ENCODE results near the gene MYLK. TPM values are rescaled to one million over a fixed set of nuclear protein-coding genes. Genes with fewer than 3 reads are reported as not detected.
A peak's percentile ranks its signal among the peaks of the same experiment; 100 is the strongest.
"Not testable (repeated sequence)": the region's sequence is repeated elsewhere in the genome, so short reads cannot be mapped to it uniquely, and the experiment has no call there.

The MYLK gene
- polyA plus RNA-seq, 1 donor = 296 TPM

DNA sequence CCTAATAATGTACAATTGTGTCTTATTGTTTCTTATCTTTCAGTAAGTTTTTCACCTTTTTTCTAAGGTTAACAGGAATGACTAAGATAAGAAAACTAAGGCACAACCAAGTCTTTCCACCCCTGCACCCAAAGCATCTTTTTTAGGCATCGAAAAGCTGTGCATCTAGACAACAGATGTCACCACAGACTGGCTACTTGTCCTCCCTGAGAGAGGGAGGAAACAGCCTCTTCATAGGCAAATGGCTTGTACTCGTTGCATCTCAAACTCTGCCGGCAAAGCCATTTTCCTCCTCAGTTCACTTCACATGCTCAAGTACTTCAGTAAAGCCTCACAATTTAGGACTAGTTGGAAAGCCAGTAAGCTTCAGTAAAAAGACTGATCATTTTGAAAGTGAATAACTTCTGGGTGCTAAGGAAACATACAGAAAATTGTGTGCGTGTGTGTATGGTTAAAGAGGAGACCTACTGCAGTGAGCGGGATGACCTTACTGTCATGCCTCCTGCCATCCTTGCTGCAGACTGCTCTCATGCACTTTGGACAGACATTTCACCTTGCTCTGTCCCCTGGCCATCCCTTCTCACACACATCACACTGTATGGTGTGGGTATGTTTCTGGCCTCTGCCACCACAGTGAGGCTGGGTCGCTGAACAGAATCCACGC, 262.8 kb downstream of the MYLK start:
- H3K36me3 ChIP-seq (ENCODE audit: control insufficient read depth, insufficient read depth, low read length) = peaks cover 11% of the 10 kb centered on the region
- WGBS (ENCODE audit: insufficient coverage, low lambda C conversion rate) = no CpG with 5 or more reads among the region's 7 CpGs
- DNase-seq = no peak
- no peaks in the 10 kb centered on the region for H3K9me3 ChIP-seq (ENCODE audit: control insufficient read depth, low read depth, low read length)
- H3K4me3 ChIP-seq (ENCODE audit: low read length) = no peak overlapping the region
- peak overlapping the region; percentile 45 for H3K27ac ChIP-seq (ENCODE audit: low read length)
- H3K4me1 ChIP-seq (ENCODE audit: control insufficient read depth, insufficient read depth, low read length) = no peaks in the 10 kb centered on the region
- H3K27me3 ChIP-seq (ENCODE audit: control insufficient read depth, insufficient read depth, low read length) = no peaks in the 10 kb centered on the region

DNA sequence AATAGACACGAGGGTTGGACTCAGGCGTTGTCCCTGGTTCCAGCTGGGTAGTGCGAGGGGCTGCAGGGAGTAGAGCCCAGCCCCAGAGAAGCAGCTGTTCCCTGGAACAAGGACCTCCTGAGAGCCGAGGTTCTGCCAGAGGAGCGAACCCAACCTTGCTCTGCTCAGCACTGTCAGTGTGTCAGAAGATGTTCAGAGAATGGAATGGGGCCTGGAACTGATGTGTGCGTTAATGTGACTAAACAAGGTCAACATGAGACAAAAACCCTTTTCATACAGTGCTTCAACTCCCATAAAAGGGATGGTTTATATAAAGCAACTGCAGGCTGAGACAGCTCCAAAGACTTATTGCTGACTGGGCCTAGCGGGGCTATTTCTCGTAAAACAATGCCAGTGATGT, 263.8 kb downstream of the MYLK start:
- peak overlapping the region; percentile 31 for H3K4me3 ChIP-seq (ENCODE audit: low read length)

DNA sequence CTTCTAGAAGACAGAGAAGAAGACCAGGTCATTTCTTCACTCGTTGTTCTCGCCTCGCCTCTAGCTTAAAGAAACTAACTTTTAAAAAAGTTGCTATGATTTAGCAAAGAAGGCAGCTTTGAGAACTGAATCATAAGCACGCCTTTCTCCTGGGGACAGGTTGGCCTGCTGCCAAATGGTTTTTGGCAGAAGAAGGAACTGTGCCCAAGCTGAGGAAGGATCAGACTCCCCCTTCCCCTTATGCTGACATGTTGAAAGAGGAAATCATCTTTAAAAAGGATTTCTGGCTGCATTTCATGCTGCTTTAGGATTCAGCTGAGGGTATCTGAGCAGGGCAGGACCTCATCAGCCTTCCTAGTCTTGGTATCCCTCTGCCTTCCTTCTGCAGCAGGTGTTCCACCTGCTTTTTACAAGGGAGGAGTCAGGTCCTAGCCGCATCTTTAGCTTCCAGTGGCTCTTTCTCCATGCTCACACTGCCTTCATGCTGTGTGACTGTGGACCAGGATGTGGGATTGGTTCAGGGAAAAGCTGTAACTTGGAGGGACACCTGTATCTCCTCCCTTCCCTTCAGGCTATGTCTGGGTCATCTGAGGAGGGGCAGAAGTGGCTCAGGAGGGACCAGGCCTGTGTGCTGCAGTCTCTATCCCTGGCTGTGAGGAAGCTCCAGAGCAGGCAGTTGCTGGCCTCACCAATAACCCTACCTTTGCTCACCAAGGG, 265.2 kb downstream of the MYLK start:
- Histone ChIP-seq H3K9me3 (ENCODE audit: control insufficient read depth, low read depth, low read length) (no peaks in the 10 kb centered on the region), H3K36me3 (ENCODE audit: control insufficient read depth, insufficient read depth, low read length) (peaks cover 10% of the 10 kb centered on the region), H3K27me3 (ENCODE audit: control insufficient read depth, insufficient read depth, low read length) (no peaks in the 10 kb centered on the region), H3K27ac (ENCODE audit: low read length) (peak overlapping the region; percentile 79), H3K4me3 (ENCODE audit: low read length) (peak overlapping the region; percentile 31), H3K4me1 (ENCODE audit: control insufficient read depth, insufficient read depth, low read length) (no peaks in the 10 kb centered on the region)
- DNase-seq = no peak
- no CpG with 5 or more reads among the region's 5 CpGs for WGBS (ENCODE audit: insufficient coverage, low lambda C conversion rate)

More for the DNA sequence above, 263.8 kb downstream of the MYLK start:
- peak; percentile 31 to 52 for DNase-seq
- Histone ChIP-seq H3K9me3 (ENCODE audit: control insufficient read depth, low read depth, low read length) (no peaks in the 10 kb centered on the region), H3K27ac (ENCODE audit: low read length) (peak overlapping the region; percentile 79), H3K27me3 (ENCODE audit: control insufficient read depth, insufficient read depth, low read length) (no peaks in the 10 kb centered on the region), H3K36me3 (ENCODE audit: control insufficient read depth, insufficient read depth, low read length) (peaks cover 10% of the 10 kb centered on the region), H3K4me1 (ENCODE audit: control insufficient read depth, insufficient read depth, low read length) (no peaks in the 10 kb centered on the region)
- no CpG with 5 or more reads among the region's 8 CpGs for WGBS (ENCODE audit: insufficient coverage, low lambda C conversion rate)

DNA sequence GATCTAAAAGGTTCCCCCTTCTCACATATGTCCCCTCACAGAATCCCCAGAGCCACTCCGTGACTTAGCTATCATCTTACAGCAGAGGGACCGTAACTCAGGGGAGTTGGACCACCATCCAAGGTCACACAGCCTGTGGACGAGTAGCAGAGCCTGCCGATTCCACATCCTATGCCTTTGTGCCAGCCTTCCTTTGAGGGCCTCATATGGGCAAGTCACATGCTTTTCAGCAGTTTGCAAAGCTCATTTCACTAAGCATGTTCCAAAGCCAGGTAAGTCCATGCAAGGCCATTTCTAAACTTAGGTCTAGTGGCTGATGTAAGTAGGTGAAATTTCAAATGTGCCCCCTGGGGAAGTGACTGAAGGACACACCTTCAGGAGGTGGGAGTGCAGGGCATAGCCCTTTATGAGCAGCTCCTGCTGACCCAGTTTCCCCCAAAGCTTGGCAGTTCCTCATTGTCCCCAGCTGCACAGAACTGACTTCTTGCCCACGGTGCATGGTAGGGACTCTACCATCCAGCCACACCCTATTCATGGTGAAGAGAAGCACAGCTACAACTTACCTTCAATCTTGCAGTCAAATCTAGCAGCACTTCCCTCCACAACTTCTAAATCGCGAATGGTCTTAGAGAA, 265.9 kb downstream of the MYLK start:
- H3K4me3 ChIP-seq (ENCODE audit: low read length) = peak overlapping the region; percentile 31
- 60% methylated on average over 1 of the region's 7 CpGs for WGBS (ENCODE audit: insufficient coverage, low lambda C conversion rate)

DNA sequence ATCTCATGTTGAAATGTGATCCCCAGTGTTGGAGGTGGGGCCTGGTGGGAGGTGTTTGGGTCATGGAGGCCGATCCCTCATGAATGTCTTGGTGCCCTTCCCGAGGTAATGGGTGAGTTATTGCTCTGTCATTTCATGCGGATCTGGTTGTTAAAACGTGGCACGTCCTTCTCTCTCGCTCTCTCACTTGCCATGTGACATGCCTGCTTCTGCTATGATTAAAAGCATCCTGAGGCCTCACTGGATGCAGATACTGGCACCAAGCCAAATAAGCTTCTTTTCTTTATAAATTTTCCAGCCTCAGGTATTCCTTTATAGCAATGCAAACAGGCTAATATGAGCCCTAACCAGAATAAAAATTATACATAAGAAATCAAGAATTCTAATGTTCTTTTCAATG, 267.5 kb downstream of the MYLK start:
- no peak overlapping the region for H3K4me3 ChIP-seq (ENCODE audit: low read length)
- no peaks in the 10 kb centered on the region for H3K27me3 ChIP-seq (ENCODE audit: control insufficient read depth, insufficient read depth, low read length)
- peaks cover 10% of the 10 kb centered on the region for H3K36me3 ChIP-seq (ENCODE audit: control insufficient read depth, insufficient read depth, low read length)
- no CpG with 5 or more reads among the region's 6 CpGs for WGBS (ENCODE audit: insufficient coverage, low lambda C conversion rate)
- H3K27ac ChIP-seq (ENCODE audit: low read length) = no peak overlapping the region
- DNase-seq = no peak
- no peaks in the 10 kb centered on the region for H3K9me3 ChIP-seq (ENCODE audit: control insufficient read depth, low read depth, low read length)
- no peaks in the 10 kb centered on the region for H3K4me1 ChIP-seq (ENCODE audit: control insufficient read depth, insufficient read depth, low read length)

More for the DNA sequence above, 265.9 kb downstream of the MYLK start:
- H3K36me3 ChIP-seq (ENCODE audit: control insufficient read depth, insufficient read depth, low read length) = peaks cover 10% of the 10 kb centered on the region
- no peak for DNase-seq
- no peaks in the 10 kb centered on the region for H3K4me1 ChIP-seq (ENCODE audit: control insufficient read depth, insufficient read depth, low read length)
- H3K27me3 ChIP-seq (ENCODE audit: control insufficient read depth, insufficient read depth, low read length) = no peaks in the 10 kb centered on the region
- no peaks in the 10 kb centered on the region for H3K9me3 ChIP-seq (ENCODE audit: control insufficient read depth, low read depth, low read length)
- H3K27ac ChIP-seq (ENCODE audit: low read length) = peak overlapping the region; percentile 79

DNA sequence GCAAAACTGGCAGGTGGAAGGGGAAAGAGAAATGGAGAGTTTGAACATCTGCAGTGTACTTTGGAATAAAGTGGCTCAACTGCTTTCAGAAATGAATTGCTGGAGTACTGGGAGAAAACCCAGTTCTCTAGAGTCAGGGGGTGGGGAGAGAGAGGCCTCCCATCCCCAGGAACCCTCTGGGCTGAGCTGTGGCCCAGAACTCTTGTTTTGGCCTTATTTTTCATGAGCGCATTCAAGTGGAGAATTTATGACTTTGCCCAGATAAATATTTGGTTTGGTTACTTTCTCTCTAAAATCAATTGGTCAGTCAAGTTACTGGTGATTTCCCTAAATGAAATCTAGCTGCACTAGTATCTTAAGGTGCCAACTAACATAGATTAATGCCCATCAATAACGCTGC, 270.6 kb downstream of the MYLK start:
- 83% methylated on average over 1 of the region's 2 CpGs for WGBS (ENCODE audit: insufficient coverage, low lambda C conversion rate)
- H3K27me3 ChIP-seq (ENCODE audit: control insufficient read depth, insufficient read depth, low read length) = no peaks in the 10 kb centered on the region
- no peak overlapping the region for H3K27ac ChIP-seq (ENCODE audit: low read length)
- no peak for DNase-seq
- no peaks in the 10 kb centered on the region for H3K4me1 ChIP-seq (ENCODE audit: control insufficient read depth, insufficient read depth, low read length)
- no peaks in the 10 kb centered on the region for H3K9me3 ChIP-seq (ENCODE audit: control insufficient read depth, low read depth, low read length)
- H3K36me3 ChIP-seq (ENCODE audit: control insufficient read depth, insufficient read depth, low read length) = peaks cover 12% of the 10 kb centered on the region
- H3K4me3 ChIP-seq (ENCODE audit: low read length) = no peak overlapping the region

DNA sequence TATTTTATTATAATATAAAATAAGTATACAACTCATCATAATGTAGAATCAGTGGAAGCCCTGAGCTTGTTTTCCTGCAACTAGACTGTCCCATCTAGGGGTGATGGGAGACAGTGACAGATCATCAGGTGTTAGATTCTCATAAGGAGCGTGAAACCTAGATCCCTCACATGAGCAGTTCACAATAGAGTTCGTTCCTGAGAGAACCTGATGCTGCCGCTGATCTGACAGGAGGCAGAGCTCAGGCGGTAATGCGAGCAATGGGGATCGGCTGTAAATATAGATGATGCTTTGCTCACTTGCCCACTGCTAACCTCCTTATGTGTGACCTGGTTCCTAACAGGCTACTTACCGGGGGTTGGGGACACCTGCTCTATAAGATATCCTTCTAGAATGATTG, 272.5 kb downstream of the MYLK start:
- not testable (repeated sequence) for H3K9me3 ChIP-seq (ENCODE audit: control insufficient read depth, low read depth, low read length); DNase-seq; H3K36me3 ChIP-seq (ENCODE audit: control insufficient read depth, insufficient read depth, low read length); H3K4me3 ChIP-seq (ENCODE audit: low read length); H3K27ac ChIP-seq (ENCODE audit: low read length); H3K27me3 ChIP-seq (ENCODE audit: control insufficient read depth, insufficient read depth, low read length); H3K4me1 ChIP-seq (ENCODE audit: control insufficient read depth, insufficient read depth, low read length)
- WGBS (ENCODE audit: insufficient coverage, low lambda C conversion rate) = no CpG with 5 or more reads among the region's 7 CpGs

DNA sequence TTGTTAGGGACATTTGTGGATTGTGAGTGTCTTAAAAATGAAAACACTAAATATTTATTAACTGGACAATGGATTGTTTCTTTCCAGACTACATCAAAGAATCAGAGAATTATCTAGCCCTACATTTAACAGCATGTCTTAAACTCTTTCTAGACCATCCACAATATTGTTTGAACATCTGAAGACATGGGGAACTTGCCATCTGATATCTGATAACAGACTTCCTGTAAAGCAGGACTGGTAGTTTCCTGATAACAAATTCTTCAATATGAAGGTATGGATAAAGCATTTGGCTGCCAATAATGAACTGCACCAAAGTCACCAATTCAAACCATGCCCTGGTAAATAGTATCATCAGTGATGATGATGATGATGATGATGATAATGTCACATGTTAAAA, 273.1 kb downstream of the MYLK start:
- no peak overlapping the region for H3K4me3 ChIP-seq (ENCODE audit: low read length)
- H3K4me1 ChIP-seq (ENCODE audit: control insufficient read depth, insufficient read depth, low read length) = peaks cover 7% of the 10 kb centered on the region
- no peaks in the 10 kb centered on the region for H3K27me3 ChIP-seq (ENCODE audit: control insufficient read depth, insufficient read depth, low read length)
- DNase-seq = no peak
- H3K36me3 ChIP-seq (ENCODE audit: control insufficient read depth, insufficient read depth, low read length) = peaks cover 3% of the 10 kb centered on the region
- H3K9me3 ChIP-seq (ENCODE audit: control insufficient read depth, low read depth, low read length) = no peaks in the 10 kb centered on the region
- no peak overlapping the region for H3K27ac ChIP-seq (ENCODE audit: low read length)

DNA sequence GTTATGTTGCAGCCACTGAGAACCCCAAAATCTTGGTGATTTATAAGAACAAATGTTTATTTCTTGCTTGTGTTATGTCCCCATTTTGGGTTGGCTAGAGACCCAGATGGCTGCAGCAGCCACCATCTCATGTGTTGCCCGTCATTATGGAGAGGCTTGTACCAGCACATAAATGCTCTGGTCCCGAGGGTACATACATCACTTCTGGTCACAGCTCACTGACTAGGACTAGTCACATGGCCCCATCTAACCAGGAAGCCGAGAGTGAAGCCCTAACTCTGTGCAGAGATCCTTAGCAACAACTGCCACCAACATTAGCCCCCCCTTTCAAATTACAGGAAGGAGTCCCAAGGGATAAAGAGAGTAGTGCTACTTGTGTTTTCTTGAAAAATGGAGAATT, 273.8 kb downstream of the MYLK start:
- Histone ChIP-seq H3K36me3 (ENCODE audit: control insufficient read depth, insufficient read depth, low read length) (peaks cover 3% of the 10 kb centered on the region), H3K4me3 (ENCODE audit: low read length) (no peak overlapping the region), H3K27me3 (ENCODE audit: control insufficient read depth, insufficient read depth, low read length) (no peaks in the 10 kb centered on the region), H3K27ac (ENCODE audit: low read length) (no peak overlapping the region), H3K4me1 (ENCODE audit: control insufficient read depth, insufficient read depth, low read length) (peaks cover 7% of the 10 kb centered on the region), H3K9me3 (ENCODE audit: control insufficient read depth, low read depth, low read length) (no peaks in the 10 kb centered on the region)
- DNase-seq = no peak
- WGBS (ENCODE audit: insufficient coverage, low lambda C conversion rate) = no CpG with 5 or more reads among the region's 3 CpGs

DNA sequence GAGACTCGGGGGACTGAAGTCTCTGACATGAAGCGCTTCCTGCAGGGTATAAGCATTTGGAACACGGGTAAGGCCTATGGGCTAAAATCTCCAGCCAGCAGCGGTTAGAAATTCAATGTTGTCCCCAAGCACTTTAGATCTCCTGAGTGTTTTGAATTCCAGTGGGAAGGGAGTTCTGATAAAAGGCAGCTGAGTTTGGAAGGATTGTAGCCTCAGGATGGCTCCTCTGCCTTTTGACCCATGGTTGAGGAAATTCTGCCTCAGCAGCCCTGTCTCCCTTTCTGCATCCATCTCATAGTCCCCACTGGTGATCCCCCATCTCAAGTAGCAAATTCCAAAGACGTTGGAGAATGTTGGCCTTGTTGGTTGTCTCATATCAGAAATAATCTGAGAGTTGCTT, 275.1 kb downstream of the MYLK start:
- DNase-seq = peak in 1 of 2 donors; percentile 33
- no CpG with 5 or more reads among the region's 5 CpGs for WGBS (ENCODE audit: insufficient coverage, low lambda C conversion rate)
- H3K27ac ChIP-seq (ENCODE audit: low read length) = no peak overlapping the region
- H3K4me1 ChIP-seq (ENCODE audit: control insufficient read depth, insufficient read depth, low read length) = peaks cover 14% of the 10 kb centered on the region
- no peak overlapping the region for H3K4me3 ChIP-seq (ENCODE audit: low read length)
- no peaks in the 10 kb centered on the region for H3K9me3 ChIP-seq (ENCODE audit: control insufficient read depth, low read depth, low read length)
- peaks cover 3% of the 10 kb centered on the region for H3K36me3 ChIP-seq (ENCODE audit: control insufficient read depth, insufficient read depth, low read length)
- H3K27me3 ChIP-seq (ENCODE audit: control insufficient read depth, insufficient read depth, low read length) = no peaks in the 10 kb centered on the region
